Mucosa of gallbladder (tissue), 1 donor: ENCODE results near the gene TMTC4. TPM values are rescaled to one million over a fixed set of nuclear protein-coding genes. Genes with fewer than 3 reads are reported as not detected.

ENCODE experiments used
- DNase-seq: peaks from one replicate; pipeline ENCODE4 v3.0.0-alpha.2; 2020; ENCODE audit warnings: low spot score
- total RNA-seq: library from RNA; stranded (reverse); gene quantifications from one replicate; pipeline ENCODE4 v1.2.1, GENCODE V29; 2021
- donor health status: DM: no; HTN: no; CAD: no.

TMTC4 gene
- total RNA-seq, 1 donor from 2014 or later: 24.3 TPM

GRCh38 chr13:100666124-100666523 is 8.5 kb downstream of the TMTC4 start:
- no peak for DNase-seq

- DNase-seq: no peak
These were observed 9.2 kb downstream of the TMTC4 start for GRCh38 chr13:100665403-100665802.

GRCh38 chr13:100664171-100664900 is 10.3 kb downstream of the TMTC4 start:
- no peak for DNase-seq

- no peak for DNase-seq
These were observed 12.0 kb downstream of the TMTC4 start for GRCh38 chr13:100662468-100663211.

GRCh38 chr13:100660761-100661160 is 13.8 kb downstream of the TMTC4 start:
- DNase-seq: no peak

GRCh38 chr13:100659578-100659977 is 15.0 kb downstream of the TMTC4 start:
- DNase-seq: no peak

- no peak for DNase-seq
These were observed 16.2 kb downstream of the TMTC4 start for GRCh38 chr13:100658363-100658762.

- DNase-seq: no peak
These were observed 16.7 kb downstream of the TMTC4 start for GRCh38 chr13:100657881-100658315.

GRCh38 chr13:100652510-100652909 is 22.1 kb downstream of the TMTC4 start:
- no peak for DNase-seq

- no peak for DNase-seq
These were observed 24.3 kb downstream of the TMTC4 start for GRCh38 chr13:100650326-100650725.

GRCh38 chr13:100648354-100648753 is 26.2 kb downstream of the TMTC4 start:
- no peak for DNase-seq

GRCh38 chr13:100646871-100647270 is 27.7 kb downstream of the TMTC4 start:
- no peak for DNase-seq

- DNase-seq: no peak
These were observed 28.4 kb downstream of the TMTC4 start for GRCh38 chr13:100646030-100646673.

GRCh38 chr13:100645382-100645781 is 29.2 kb downstream of the TMTC4 start:
- no peak for DNase-seq

GRCh38 chr13:100644371-100644770 is 30.2 kb downstream of the TMTC4 start:
- DNase-seq: no peak

- DNase-seq: no peak
These were observed 36.8 kb downstream of the TMTC4 start for GRCh38 chr13:100637796-100638195.

GRCh38 chr13:100637380-100637779 is 37.2 kb downstream of the TMTC4 start:
- no peak for DNase-seq

GRCh38 chr13:100636441-100636840 is 38.2 kb downstream of the TMTC4 start:
- DNase-seq: no peak

GRCh38 chr13:100636004-100636403 is 38.6 kb downstream of the TMTC4 start:
- no peak for DNase-seq

- DNase-seq: no peak
These were observed 39.9 kb downstream of the TMTC4 start for GRCh38 chr13:100634696-100635095.

GRCh38 chr13:100633461-100633860 is 41.1 kb downstream of the TMTC4 start:
- no peak for DNase-seq

GRCh38 chr13:100630555-100630954 is 44.0 kb downstream of the TMTC4 start:
- no peak for DNase-seq

- no peak for DNase-seq
These were observed 47.5 kb downstream of the TMTC4 start for GRCh38 chr13:100627120-100627519.
